Endothelial cell of umbilical vein (primary cell): ENCODE measurements around the gene URAD.

ENCODE experiments used
- CTCF ChIP-seq, 2 donors: IDR thresholded peaks; 1 replicate in 1 of 2; 2 replicates in 1 of 2; pipeline ENCODE4 v1.5.1; 2011; ENCODE audit warnings: low read length in 2 of 2, mild to moderate bottlenecking in 2 of 2, moderate library complexity in 2 of 2, control low read depth in 1 of 2, inconsistent platforms in 1 of 2, low read depth in 1 of 2; ENCODE audit not compliant: insufficient read depth in 1 of 2; ENCODE audit errors: extremely low read depth in 1 of 2
- POLR2A ChIP-seq: IDR thresholded peaks from 2 replicates; pipeline ENCODE4 v1.6.1; 2012; ENCODE audit warnings: low read depth, mild to moderate bottlenecking, control low read depth, low read length
- POLR2AphosphoS5 ChIP-seq: IDR thresholded peaks from 2 replicates; pipeline ENCODE4 v1.6.1; 2012; ENCODE audit warnings: low read depth, mild to moderate bottlenecking, control low read depth, low read length, moderate library complexity; ENCODE audit not compliant: insufficient read depth

DNA sequence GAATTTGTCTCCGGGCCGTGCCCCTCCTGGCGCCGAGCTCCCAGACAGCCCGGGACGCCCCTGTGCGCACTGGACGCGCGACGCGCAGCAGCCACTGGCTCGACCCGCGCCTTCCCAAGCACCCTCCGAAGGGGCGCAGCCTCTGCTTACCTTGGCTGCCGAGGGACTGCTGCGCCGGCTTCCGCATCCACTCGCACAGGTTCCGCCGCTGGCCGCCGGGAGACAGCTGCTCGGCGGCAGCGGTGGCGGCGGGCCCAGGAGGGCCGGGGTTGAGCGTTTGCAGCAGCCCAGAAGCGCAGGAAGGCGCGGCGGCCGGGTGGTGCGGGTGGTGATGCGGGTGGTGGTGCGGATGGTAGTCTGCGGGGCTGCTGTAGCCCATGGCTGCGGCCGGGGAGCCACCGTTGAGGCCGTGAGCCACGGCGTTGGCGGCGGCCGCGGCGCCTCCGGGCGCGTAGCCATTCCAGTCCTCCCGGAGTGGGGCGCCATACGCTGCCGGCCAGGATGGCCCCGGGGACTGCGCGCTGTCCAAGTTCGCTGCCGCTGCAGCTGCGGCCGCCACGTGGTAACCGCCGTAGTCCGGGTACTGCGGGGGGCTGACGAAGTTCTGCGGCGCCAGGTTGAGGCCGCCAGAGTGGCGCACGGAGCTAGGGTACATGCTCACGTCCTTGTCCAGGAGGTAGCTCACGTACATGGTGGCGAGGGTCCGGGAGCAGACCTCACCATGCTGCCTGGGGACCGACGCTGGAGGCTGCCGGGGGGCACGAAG lies 20.0 kb downstream of the URAD start:
- no peak for TF ChIP-seq CTCF (IDR thresholded peaks at IDR 0.05; ENCODE audit: extremely low read depth in 1 of 2, insufficient read depth in 1 of 2, low read depth in 1 of 2, low read length in 2 of 2)
- TF ChIP-seq POLR2AphosphoS5 = no peak
- TF ChIP-seq POLR2A = no peak
